GM12873 (cell line): ENCODE measurements around the gene PIKFYVE.

Experiments used
- CTCF ChIP-seq: IDR thresholded peaks from 2 replicates; pipeline ENCODE4 v1.5.1; 2012; ENCODE audit warnings: low read depth, mild to moderate bottlenecking, moderate library complexity, low read length, control low read depth; ENCODE audit not compliant: insufficient read depth; ENCODE audit errors: missing control alignments

PIKFYVE gene

GRCh38 chr2:208371634-208371935, 105.5 kb downstream of the PIKFYVE start:
- TF ChIP-seq CTCF, result no peak

GRCh38 chr2:208373460-208374089, 107.5 kb downstream of the PIKFYVE start:
- TF ChIP-seq CTCF, result peak; percentile 79

GRCh38 chr2:208375491-208376068, 109.5 kb downstream of the PIKFYVE start:
- TF ChIP-seq CTCF, result no peak

- no peak for TF ChIP-seq CTCF
Measured at GRCh38 chr2:208379192-208379591, 113.1 kb downstream of the PIKFYVE start.

GRCh38 chr2:208384637-208385036, 118.6 kb downstream of the PIKFYVE start:
- no peak for TF ChIP-seq CTCF

- TF ChIP-seq CTCF, result no peak
Measured at GRCh38 chr2:208386541-208386940, 120.5 kb downstream of the PIKFYVE start.

- TF ChIP-seq CTCF, result no peak
Measured at GRCh38 chr2:208389940-208390339, 123.9 kb downstream of the PIKFYVE start.
